Spleen (tissue), 7 donors: ENCODE results near the gene STARD9.
"Not testable (repeated sequence)": the region's sequence is repeated elsewhere in the genome, so short reads cannot be mapped to it uniquely, and the experiment has no call there.

ENCODE experiments used
- POLR2A ChIP-seq, 3 donors: fragments of 450-650 bp; IDR thresholded peaks; one replicate each; pipeline ENCODE4 v1.5.1; 2017; ENCODE audit warnings: antibody characterized with exemption in 3 of 3, mild to moderate bottlenecking in 1 of 3
- POLR2AphosphoS5 ChIP-seq, 3 donors: sonication (generic); formaldehyde crosslinking; IDR thresholded peaks; one replicate each; pipeline ENCODE4 v1.5.1; 2017; ENCODE audit warnings: antibody characterized with exemption in 3 of 3
- TF ChIP-seq, protein P1 (sequence below), 11 experiments: fragments of 200-600 bp in 7 of 11; fragments of 450-650 bp in 4 of 11; sonication (generic) in 4 of 11; IDR thresholded peaks in 8 of 11; conservative IDR thresholded peaks in 3 of 11; 1 replicate in 7 of 11; 2 replicates in 4 of 11; pipeline versions ENCODE4 v1.4.0 to v1.8.0; 2016 to 2021; ENCODE audit warnings: antibody characterized with exemption in 11 of 11, inconsistent platforms in 4 of 11, mild to moderate bottlenecking in 1 of 11
- donor health status: DM: no; HTN: no; CAD: no; lungs with moderate emphysema.
- donor health status: DM: no; HTN: no; CAD: no.
- donor health status: DM: no; HTN: no; CAD: no.

DNA sequence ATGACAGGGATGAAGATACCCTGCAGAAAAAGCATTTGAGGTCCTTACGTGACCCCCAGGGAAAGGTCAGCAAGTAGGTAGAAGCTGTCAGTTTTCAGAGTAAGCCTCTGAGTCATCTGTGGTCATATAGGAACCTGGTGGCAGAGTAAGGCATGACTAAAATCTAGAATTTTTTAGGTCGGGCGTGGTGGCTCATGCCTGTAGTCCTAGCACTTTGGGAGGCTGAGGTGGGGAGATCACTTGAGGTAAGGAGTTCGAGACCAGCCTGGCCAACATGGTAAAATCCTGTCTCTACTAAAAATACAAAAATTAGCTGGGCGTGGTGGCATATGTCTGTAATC lies 104.7 kb downstream of the STARD9 start:
- TF ChIP-seq, protein P1, sequence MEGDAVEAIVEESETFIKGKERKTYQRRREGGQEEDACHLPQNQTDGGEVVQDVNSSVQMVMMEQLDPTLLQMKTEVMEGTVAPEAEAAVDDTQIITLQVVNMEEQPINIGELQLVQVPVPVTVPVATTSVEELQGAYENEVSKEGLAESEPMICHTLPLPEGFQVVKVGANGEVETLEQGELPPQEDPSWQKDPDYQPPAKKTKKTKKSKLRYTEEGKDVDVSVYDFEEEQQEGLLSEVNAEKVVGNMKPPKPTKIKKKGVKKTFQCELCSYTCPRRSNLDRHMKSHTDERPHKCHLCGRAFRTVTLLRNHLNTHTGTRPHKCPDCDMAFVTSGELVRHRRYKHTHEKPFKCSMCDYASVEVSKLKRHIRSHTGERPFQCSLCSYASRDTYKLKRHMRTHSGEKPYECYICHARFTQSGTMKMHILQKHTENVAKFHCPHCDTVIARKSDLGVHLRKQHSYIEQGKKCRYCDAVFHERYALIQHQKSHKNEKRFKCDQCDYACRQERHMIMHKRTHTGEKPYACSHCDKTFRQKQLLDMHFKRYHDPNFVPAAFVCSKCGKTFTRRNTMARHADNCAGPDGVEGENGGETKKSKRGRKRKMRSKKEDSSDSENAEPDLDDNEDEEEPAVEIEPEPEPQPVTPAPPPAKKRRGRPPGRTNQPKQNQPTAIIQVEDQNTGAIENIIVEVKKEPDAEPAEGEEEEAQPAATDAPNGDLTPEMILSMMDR (IDR thresholded peaks at IDR 0.05 in 8 of 11, conservative IDR thresholded peaks at IDR 0.05 in 3 of 11) = not testable (repeated sequence)
- not testable (repeated sequence) for TF ChIP-seq POLR2AphosphoS5, POLR2A (IDR thresholded peaks at IDR 0.05)
